Kidney (tissue), 14 donors: ENCODE data around the gene SEC11A. TPM values are rescaled to one million over a fixed set of nuclear protein-coding genes. Genes with fewer than 3 reads are reported as not detected.

Source experiments
- DNase-seq, 5 donors: peaks; one replicate each; pipeline ENCODE4 v3.0.0-alpha.2; 2013 to 2020
- FAIRE-seq: peaks from 2 replicates; lab custom pipeline; 2012; peaks lifted over from hg19 to GRCh38; lab: Jason Lieb, UNC
- H3K27ac ChIP-seq, 2 donors: one replicate each; pipeline ENCODE4 v1.7.0; 2013; ENCODE audit warnings: low read depth in 2 of 2, low read length in 2 of 2, inconsistent platforms in 1 of 2
- H3K27me3 ChIP-seq: one replicate; pipeline ENCODE4 v1.7.1; 2013; ENCODE audit warnings: low read length, inconsistent platforms; ENCODE audit not compliant: control insufficient read depth, insufficient read depth
- H3K36me3 ChIP-seq, 3 donors: one replicate each; pipeline versions ENCODE4 v1.7.0 to v1.7.1; 2013; ENCODE audit warnings: low read length in 3 of 3, control low read depth in 1 of 3, inconsistent platforms in 1 of 3; ENCODE audit not compliant: insufficient read depth in 3 of 3, control insufficient read depth in 2 of 3
- H3K4me1 ChIP-seq, 3 donors: one replicate each; pipeline versions ENCODE4 v1.7.0 to v1.7.1; 2013; ENCODE audit warnings: low read length in 3 of 3, inconsistent platforms in 1 of 3, low read depth in 1 of 3; ENCODE audit not compliant: control insufficient read depth in 2 of 3, insufficient read depth in 2 of 3
- H3K4me3 ChIP-seq, 3 donors: one replicate each; pipeline versions ENCODE4 v1.7.0 to v1.8.1; 2013; ENCODE audit warnings: low read length in 3 of 3, control low read depth in 1 of 3, inconsistent platforms in 1 of 3
- H3K9ac ChIP-seq, 3 donors: one replicate each; pipeline versions ENCODE4 v1.7.0 to v1.7.1; 2013; ENCODE audit warnings: low read length in 3 of 3, control low read depth in 1 of 3, inconsistent platforms in 1 of 3
- H3K9me3 ChIP-seq, 3 donors: one replicate each; pipeline versions ENCODE4 v1.7.0 to v1.7.1; 2013; ENCODE audit warnings: low read length in 3 of 3, control low read depth in 1 of 3, inconsistent platforms in 1 of 3; ENCODE audit not compliant: control insufficient read depth in 2 of 3, insufficient read depth in 1 of 3
- CTCF ChIP-seq: IDR thresholded peaks from 3 replicates; pipeline ENCODE4 v1.5.1; 2012; ENCODE audit warnings: mild to moderate bottlenecking, moderate library complexity, borderline replicate concordance; ENCODE audit not compliant: insufficient read depth; ENCODE audit errors: extremely low read depth
- intact Hi-C: fragments of 100-400 bp; cut with DNase I; formaldehyde crosslinking; loops from one replicate; pipeline ENCODE4 v1.11.1; 2022
- polyA plus RNA-seq: library from polyadenylated mRNA; stranded (reverse); fragments of 350-450 nt; fragmentation: Illumina TruSeq; extraction: RNeasy Lipid Tissue Mini Kit (QIAGEN cat#74804); gene quantifications from one replicate; pipeline ENCODE4 v1.2.3, GENCODE V29; 2014; ENCODE audit warnings: low read depth, low replicate concordance; ENCODE audit not compliant: insufficient read depth
- total RNA-seq: library from RNA; stranded (reverse); fragmentation: NEBNext Ultra II Directional; extraction: Animal tissue kit (Norgen Biotek cat#: 25700); gene quantifications from one replicate; pipeline ENCODE4 v1.2.1, GENCODE V29; 2021
- donor health status: control.
- donor health status: control.
- donor health status: control.
- donor health status: control.
- donor health status: control.
- donor health status: DM: yes; HTN: yes; CAD: no.
- donor health status: Normal renal cell carcinoma (clear cell type).

Gene SEC11A
- total and polyA plus RNA-seq, 2 donors from 2014 or later = 147 to 161 TPM

DNA sequence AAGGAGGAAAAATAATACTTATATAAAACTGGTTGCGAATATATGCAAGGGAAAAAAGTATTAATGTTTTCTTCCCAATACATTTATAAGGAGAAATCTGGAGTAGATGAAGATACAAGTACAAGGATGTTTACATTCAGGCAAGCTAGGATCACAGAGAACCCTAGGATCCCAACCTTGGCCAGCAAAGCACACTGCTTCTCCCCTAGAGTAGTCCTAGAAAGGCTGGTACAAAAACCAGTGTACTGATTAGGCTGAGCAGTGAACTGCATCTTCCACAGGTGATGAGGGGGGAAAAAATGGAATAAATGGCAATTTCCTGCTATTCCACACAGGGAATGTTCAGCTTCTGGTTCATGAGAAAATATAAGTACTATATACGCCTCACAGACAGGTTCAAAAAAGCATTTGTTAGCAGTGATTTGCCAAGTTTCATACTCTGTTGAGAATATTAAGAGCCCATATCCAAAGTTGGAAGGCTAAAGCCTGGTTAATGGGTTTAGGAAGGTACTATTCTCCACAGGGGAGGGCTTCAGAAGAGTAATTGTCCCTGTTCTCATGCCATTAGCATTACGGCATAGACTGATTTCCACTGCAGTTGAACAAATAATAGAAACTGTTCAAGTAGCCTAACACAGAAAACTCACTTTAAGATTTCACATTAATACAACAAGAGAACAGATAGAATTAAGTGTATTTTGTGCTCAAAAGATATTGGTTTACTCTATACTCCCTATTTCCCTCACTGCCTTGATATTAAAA lies 47.5 kb downstream of the SEC11A start:
- DNase-seq (no peak), FAIRE-seq (no peak)
- Histone ChIP-seq H3K9ac (no peak overlapping the region), H3K27me3 (no peaks in the 10 kb centered on the region), H3K4me1 (no peaks in the 10 kb centered on the region), H3K27ac (no peak overlapping the region), H3K4me3 (no peak overlapping the region), H3K9me3 (no peaks in the 10 kb centered on the region), H3K36me3 (peaks cover 2 to 35% (median 11%) of the 10 kb centered on the region in 3 donors)
- intact Hi-C loops = no loop called here
- no peak for TF ChIP-seq CTCF

DNA sequence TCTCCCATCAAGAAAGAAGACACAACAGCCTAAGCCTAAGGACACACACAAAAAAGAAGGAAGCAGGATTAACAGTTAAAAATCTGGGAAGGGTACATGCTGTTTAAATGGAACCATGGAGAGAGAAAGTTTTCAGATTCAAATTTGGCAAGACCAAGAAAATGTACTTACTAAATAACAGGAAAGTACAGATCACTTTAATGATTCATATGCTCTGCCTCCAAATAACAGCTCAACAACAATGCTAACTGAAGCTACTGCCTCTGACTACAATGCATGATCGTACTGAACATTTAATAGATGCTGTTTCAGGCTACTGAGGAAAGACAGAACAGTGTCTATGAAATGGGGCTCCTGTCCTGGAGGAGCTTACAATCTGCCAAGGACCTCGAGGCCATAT lies 49.6 kb downstream of the SEC11A start:
- Histone ChIP-seq H3K9me3 (no peaks in the 10 kb centered on the region), H3K4me3 (no peak overlapping the region), H3K36me3 (peaks cover 2 to 35% (median 11%) of the 10 kb centered on the region in 3 donors), H3K27me3 (no peaks in the 10 kb centered on the region), H3K27ac (no peak overlapping the region), H3K9ac (no peak overlapping the region), H3K4me1 (no peaks in the 10 kb centered on the region)
- DNase-seq (no peak), FAIRE-seq (no peak)
- TF ChIP-seq CTCF = no peak
- intact Hi-C loops = no loop called here

GRCh38 chr15:84661001-84661400 lies 54.9 kb downstream of the SEC11A start:
- H3K4me3 ChIP-seq = no peak overlapping the region
- H3K9ac ChIP-seq = no peak overlapping the region
- TF ChIP-seq CTCF = no peak
- peaks cover 0 to 8% (median 3%) of the 10 kb centered on the region in 3 donors for H3K36me3 ChIP-seq
- no peaks in the 10 kb centered on the region for H3K27me3 ChIP-seq
- peaks cover 0 to 7% (median 0%) of the 10 kb centered on the region in 3 donors for H3K4me1 ChIP-seq
- intact Hi-C loops = no loop called here
- H3K27ac ChIP-seq = no peak overlapping the region
- no peak for DNase-seq
- no peak for FAIRE-seq
- no peaks in the 10 kb centered on the region for H3K9me3 ChIP-seq
